HG03521 (cell line): ENCODE results near the gene AIFM3.
"Not testable (repeated sequence)": the region's sequence is repeated elsewhere in the genome, so short reads cannot be mapped to it uniquely, and the experiment has no call there.

Source experiments
- ATAC-seq: cut with Tn5 transposase; IDR thresholded peaks from one replicate; pipeline ENCODE4 v1.9.1; 2021; ENCODE audit warnings: mild to moderate bottlenecking, moderate library complexity; ENCODE audit not compliant: unreplicated experiment

AIFM3 gene

DNA sequence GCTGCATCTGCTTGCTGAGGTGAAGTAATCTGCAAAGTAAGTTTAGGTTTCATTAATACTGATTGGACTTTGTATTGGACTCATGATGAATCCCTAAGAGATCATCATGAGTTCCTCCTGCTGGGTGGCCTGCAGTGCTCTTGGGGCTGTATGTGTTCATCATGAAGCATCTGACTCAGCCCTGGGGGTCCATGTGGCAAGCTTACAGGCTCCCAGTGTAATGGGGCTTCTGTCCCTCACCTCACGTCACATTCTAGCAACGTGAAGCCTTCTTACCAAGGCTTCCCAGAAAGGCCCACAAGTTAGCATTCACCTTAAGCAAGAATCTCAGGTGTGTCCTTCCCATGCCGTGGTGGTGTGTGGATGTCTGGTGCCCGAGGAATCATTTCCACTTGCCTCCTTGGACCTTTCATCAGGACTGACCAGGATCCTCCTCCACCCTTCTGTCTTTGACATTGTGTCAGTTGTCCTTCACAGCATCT lies 26.1 kb upstream of the AIFM3 start:
- ATAC-seq: no peak

DNA sequence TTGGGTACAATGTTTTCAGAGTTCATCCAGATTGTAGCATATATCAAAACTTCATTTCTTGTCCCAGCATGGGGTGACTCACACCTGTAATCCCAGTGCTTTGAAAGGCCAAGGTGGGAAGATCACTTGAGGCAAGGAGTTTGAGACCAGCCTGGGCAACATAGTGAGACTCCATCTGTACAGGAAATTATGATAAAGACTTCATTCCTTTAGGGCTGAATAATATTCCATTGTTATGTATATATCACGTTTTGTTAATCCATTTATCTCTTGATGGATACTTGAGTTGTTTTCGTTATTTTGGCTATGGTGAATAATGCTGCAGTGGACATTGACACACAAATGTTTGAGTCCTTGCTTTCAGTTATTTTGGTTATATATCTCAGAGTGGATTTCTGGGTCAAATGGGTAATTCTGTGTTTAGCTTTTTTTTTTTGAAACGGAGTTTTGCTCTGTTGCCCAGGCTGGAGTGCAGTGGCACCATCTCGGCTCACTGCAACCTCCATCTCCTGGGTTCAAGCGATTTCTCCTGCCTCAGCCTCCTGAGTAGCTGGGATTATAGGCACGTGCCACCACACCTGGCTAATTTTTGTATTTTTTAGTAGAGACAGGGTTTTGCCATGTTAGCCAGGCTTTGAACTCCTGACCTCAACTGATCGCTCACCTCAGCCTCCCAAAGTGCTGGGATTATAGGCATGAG lies 24.7 kb upstream of the AIFM3 start:
- not testable (repeated sequence) for ATAC-seq

DNA sequence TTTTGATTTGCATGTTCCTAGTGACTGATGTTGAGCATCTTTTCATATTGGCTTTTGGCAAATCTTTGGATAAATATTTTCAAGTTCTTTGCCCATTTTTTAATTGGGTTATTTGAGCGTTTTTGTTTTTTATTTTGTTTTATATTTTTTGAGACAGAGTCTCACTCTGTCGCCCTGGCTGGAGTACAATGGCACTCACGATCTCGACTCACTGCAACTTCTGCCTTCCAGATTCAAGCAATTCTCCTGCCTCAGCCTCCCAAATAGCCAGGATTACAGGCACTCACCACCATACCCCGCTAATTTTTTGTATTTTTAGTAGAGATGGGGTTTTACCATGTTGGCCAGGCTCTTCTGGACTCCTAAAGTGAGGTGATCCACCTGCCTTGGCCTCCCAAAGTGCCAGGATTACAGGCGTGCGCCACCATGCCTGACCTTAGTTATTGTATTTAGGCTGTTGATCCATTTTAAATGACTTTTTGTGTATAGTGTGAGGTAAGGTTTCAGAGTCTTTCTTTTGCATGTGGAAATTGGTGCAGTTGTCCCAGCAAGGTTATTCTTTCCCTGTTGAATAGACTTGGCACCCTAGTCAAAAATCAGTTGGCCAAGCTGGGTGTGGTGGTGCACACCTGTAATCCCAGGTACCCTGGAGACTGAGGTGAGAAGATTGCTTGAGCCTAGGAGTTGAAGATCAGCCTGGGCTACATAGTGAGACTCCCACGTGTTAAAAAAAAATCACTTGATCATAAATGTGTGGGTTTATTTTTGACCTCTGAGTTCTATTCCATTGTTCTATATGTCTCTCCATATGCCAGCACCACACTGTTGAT lies 23.7 kb upstream of the AIFM3 start:
- ATAC-seq: no peak

DNA sequence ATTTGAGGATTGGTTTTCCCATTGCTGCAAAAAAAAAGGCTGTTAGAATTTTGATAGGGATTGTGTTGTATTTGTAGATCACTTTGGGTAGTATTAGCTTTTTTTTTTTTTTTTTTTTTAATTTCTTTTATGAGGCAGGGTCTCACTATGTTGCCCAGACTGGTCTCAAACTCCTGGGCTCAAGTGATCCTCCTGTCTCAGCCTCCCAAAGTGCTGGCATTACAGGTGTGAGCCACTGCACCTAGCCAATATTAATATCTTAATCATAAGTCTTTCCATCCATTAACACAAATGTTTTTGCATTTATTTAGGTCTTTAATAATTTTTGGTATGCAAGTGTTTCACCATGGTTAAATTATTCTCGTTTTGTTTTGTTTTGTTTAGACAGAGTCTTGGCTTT lies 23.0 kb upstream of the AIFM3 start:
- no peak for ATAC-seq

DNA sequence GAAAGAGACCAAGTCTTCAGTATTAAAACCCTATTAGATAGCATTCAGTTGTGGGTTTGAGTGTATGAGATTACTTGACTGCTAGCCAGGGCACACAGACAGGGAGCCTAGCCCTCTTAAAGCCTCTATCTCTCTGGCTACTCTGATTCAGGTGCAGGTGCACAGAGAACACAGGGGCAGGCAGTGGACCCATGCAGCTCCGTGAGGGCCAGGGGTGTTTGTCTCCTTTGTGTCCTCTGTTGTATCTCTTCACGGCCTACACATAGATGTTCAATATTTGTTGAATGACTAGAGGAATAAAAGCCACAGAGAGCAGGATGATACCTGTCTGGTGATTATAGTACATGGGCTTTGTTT lies 21.5 kb upstream of the AIFM3 start:
- no peak for ATAC-seq

DNA sequence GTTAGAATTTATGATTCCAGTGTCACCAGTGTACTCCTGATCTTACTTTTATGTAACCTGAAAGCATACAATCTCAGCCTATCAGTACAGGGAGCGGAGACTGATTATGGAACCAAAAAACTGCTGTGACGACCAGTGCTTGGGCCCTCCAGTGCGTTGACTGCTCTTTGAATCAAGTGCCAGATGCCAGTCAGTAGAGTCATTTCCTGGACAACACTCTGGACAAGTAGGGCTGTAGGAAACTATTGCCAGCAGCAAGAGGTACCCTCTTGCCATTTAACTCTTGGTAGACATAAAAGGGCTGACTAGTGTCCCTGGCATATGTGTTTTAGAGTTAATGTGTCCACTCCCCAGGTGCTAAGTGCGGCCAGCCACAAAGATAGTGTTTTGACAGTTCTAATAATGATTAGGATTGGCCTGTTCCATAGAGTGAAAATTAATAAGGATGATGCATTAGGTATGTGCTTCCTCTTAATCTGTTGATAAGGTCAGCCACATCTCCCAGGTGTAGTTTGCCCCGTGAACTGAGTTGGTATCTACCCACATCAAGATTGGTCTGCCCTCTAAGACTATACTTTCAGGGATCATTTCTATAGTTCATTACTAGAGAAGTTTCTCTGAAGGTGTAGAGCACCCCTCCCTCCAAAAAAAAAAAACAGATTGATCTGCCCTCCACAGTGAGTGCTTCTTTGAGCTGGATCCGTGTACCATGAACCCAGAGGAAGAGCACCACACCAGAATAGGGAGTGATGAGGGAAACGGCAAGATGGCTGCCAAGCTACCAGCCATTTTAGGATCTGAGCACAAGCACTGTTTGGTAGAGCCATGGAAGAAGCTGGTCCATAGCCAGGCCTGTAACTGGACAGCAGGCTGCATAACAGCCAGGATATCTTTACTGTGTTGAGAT lies 20.7 kb upstream of the AIFM3 start:
- no peak for ATAC-seq

DNA sequence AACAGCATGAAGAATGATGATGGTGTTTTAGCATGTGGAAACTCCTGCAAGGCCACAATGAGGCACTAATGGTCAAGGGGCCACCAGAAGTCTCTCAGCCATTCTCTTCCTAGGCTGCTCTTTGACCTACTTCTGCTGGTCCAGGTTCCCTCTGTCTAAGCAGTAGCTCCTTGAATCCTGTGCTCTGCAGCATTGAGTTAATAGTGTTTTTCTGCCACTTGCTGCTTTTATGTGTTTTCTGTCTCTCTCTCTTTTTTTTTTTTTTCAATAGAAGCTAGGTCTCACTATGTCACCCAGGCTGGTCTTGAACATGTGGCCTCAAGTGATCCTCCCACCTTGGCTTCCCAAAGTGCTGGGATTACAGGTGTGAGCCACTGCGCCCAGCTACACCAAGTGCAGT lies 20.1 kb upstream of the AIFM3 start:
- ATAC-seq: no peak

DNA sequence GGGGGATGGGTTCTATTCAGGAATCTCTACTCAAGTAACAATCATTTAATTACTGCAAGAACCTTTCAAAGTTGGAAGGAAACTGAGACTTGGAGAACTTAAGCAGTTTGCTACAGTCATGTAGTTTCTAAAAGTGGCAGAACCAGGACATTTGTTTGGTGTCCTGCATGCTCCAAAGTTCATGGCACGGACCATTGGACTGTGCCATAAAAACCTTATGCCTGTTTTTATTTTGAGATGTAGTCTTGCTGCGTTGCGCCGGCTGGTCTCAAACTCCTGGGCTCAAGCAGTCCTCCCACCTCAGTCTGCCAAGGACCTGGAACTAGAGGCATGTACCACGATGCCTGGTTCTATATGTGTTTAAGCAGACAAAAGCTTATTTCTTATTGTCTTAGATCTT lies 18.6 kb upstream of the AIFM3 start:
- ATAC-seq: no peak

DNA sequence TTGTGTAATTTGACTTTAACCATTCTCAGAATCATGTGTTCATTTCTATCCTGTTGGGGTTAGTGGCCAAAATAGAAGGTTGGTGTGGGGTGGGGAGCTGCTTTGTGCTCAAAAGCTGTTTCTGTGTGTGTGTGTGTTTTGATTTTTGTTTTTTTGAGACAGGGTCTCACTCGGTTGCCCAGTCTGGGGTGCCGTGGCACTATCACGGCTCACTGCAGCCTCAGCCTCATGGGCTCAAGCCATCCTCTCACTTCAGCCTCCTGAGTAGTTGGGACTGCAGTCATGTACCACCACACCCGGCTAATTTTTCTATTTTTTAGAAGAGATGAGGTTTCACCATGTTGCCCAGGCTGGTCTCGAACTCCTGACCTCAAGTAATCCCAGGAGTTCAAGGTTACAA lies 18.1 kb upstream of the AIFM3 start:
- ATAC-seq: no peak

DNA sequence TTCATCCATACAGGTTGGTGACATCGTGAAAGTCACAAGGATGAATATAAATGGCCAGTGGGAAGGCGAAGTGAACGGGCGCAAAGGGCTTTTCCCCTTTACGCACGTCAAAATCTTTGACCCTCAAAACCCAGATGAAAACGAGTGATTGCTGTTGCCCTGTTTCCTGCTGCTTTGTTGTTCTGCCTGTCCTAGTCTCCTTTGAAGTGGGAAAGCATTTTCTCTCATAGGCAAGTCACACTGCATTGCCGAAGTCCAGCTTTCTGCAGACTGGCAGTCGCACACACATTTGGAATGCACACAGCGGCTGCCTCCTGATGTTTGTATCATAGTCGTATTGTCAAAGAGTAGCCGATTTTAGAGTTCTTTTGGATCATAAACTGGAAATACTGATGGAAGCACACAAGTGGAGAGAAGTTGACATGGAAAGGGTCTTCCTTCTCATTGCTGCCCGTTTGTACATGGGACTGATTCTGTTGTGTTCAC lies 17.3 kb upstream of the AIFM3 start:
- ATAC-seq: no peak

DNA sequence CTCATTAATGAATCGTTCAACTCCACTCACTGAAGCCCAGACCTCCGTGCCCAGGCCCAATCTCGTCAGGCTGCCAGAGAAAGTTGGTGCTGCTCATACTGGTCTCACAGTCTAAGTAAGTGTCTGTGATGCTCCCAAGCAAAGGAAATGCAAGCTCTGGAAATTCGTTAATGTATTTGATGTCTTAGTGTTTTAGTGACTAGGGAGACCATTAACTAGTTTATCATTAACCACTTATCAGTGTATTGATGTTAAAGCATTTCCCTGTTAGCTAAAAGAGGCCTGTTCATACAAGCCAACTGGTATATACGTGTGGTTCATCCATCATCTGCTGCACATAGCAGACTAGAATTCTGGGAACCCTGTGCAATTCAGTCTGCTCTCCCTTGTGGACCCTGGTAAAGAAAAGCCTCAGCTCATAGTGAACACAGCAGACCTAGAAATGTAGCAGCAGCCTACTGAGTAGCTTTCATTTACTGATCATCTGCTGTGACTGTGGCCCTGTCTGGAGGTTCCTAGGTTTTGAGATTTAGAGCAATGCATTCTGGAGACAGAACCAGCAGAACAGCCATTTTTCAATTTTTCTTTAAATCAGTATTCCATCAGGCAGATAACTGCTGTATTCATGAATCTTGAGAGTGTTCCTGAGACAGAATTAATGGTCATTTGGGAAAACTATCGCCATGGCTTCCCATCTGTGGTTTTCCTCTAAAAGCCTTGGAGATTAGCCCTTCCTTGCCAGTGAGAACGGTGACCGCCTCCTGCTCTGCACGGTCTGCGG lies 15.7 kb upstream of the AIFM3 start:
- ATAC-seq: no peak

DNA sequence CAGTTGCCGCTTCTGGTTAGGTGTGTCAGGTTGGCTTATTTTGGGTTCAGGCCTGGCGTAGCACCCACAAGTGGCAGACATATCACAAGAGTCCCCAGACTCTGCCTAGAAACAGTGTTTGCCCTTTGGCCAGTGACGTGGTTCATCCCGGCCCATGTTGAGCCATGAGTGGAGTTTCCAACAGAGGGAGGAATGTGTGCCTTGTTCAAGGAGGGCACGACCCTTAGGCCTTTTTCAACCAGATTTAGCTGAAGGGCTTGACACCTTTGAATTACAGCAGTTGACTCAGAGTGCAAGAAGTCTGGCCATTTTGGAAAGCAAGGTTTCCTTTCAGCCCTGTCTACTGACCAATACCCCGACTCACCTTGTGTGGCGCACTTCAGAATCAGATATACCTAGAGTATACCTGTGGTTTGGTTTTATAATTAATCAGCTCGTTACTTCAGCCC lies 15.1 kb upstream of the AIFM3 start:
- no peak for ATAC-seq

DNA sequence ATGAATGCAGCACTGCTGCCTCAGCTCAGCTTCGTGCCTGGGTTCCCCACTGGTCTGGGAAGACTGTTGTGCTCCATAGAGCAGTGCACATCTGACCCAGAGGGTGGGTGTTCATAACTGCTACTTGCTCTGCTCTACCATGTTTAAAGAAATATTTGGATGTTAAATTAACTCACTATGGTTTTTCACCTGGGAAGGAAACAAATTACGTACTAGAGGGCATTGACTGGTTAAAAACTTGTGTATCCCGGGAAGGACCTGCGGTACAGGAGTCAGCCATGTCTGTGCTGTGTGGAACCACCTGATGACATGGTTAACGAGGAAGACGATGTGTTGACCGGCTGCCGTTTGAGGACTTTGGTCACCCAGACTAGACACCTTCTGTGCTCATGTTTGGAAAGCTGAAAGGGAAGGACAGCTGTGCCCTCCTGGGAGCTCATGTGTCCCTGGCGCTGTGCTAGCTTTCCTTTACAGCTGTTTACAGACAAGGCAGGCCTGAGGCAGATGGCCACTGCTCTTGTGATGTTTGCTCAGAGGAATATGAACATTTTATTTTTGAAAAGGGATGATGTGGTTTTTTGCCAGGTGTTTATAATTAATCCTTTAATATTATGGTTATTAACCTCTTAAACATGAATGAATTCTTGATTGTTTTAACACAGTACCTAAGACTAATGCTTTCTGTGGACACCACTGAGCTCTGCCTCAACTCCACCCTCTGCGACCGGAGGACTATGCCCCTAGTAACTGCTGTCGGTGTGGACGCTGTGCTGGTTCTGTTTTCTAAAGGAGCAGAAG lies 14.3 kb upstream of the AIFM3 start:
- ATAC-seq: no peak

DNA sequence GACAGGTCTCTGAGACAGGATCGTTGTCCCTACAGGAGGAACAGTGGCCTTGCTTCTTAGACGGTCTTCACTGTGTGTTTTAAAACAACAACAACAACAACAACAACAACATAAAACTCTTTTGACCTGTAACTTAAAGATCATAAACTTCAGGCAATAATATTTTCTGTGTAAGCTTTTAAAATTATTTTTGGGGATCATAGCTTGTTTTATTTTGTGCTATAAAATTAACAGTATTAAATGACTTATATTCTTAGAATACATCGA lies 13.8 kb upstream of the AIFM3 start:
- ATAC-seq: no peak

DNA sequence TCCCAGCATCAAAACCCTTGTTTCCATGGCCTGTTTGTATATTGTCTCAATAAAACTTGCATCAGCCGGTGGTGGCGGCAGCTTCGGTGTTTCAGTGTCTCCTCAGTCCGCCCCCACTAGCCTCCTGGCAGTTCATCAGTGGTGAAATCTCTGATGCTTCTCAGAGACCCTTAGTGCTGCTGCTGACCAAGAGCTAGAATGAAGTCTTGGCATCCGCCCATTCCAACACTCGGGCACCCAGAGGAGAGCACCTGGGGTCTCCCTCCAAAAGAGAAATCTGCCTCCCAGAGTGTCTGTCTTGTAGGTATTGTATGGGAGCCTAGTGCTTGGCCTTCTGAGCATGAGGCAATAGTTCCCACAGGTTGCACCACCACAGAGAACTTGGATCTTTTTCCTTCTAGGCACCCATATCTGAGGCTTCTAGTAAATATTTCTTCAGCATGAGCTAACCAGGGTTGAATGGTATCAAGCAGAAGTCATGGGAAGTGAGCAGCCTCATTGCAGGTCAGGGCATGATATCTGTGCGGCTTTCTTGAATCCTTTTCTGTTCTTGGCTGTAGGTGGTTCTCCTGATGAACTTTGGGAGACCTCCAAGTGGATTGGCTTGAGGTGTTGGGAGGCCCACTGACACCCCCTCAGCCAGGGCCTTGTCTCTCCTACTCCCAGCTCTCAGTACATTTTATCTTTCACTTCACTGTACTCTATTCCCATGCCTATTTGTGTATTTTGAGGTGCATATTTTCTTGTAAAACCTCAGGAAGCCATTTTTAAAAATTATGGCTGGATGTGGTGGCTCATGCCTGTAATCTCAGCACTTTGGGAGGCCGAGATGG lies 13.2 kb upstream of the AIFM3 start:
- ATAC-seq: no peak

DNA sequence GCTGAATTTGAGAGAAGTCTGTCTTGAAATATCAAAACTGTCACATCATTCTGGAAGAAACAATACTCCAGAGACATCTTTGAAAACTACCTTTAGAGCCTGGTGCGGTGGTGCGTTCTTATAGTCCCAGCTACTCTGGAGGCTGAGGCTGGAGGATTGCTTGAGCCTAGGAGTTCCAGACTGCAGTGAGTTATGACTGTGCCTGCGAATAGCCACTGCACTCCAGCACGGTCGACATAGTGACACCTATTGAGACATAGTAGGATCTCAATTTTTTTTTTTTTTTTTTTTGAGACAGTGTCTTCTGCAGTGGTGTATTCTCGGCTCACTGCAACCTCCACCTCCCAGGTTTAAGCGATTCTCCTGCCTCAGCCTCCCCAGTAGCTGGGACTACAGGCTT lies 11.5 kb upstream of the AIFM3 start:
- no peak for ATAC-seq

DNA sequence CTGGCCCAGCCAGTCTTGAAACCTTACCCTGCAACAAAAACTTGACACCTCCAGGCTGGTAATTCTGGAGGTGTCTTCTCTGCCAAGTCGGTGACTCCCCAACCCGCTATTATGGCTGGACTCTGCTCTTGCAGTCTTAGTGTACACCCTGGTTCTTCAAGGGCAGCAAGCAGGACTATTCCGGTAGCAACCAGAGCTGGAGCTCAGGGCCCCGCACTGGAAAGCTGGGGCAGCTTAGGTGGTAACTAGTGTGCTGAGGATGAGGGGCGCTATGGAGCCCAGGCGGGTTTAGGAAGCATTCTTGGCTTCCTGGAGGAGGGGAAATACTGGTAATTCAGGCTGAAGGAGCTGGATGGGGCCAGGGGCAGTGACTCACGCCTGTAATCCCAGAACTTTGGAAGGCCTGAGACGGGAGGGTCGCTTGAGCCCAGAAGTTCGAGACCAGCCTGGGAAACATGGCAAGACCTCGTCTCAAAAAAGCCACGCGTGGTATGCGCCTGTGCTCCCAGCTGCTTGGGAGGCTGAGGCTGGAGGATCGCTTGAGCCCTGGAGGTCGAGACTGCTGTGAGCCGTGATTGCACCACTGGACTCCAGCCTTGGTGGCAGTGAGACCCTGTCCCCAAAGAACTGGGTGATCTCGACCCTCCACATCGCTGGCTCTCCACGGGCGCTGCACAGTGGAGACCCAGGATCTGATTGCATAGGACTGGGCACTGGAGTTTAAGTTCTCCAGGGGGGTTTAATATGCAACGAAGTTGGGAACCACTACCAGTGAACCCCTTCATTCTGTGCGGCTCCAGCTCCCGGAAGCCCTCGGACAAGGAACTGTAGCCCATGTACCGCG lies 10.6 kb upstream of the AIFM3 start:
- no peak for ATAC-seq

DNA sequence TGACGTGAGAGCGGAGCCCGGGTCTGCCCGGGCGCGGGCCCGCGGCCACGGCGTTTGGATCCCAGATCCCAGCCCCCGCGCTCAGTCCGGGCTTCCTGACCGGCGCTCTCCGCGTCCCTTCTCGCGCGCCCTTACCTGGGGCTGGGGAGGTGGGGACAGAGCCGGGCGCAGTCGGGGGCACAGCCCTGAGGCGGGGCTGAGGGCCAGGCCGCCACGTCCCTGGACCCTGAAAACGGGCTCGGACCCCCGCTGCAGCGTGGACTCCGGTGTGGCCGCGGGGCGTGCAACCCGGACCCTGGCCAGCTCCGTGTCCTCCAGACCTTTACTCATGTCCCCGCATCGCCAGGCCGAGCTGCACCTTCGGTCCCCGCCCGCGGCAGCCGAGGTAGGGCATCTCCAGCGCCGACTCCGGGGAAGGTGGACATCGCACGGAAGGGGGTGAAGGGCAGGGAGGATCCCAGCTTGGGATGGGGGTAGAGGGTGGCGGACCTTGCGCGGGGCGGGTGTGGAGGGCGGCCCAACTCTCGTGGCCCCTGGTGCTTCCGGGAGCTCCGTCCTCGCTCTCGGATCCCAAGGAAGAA lies 9.9 kb upstream of the AIFM3 start:
- no peak for ATAC-seq
